GM19025 (cell line): ENCODE data around the gene TIMP2.
"Not testable (repeated sequence)": the region's sequence is repeated elsewhere in the genome, so short reads cannot be mapped to it uniquely, and the experiment has no call there.

Experiments
- ATAC-seq: cut with Tn5 transposase; IDR thresholded peaks from one replicate; pipeline ENCODE4 v1.9.1; 2021; ENCODE audit warnings: mild to moderate bottlenecking, low read depth, moderate library complexity; ENCODE audit not compliant: unreplicated experiment

TIMP2 gene

DNA sequence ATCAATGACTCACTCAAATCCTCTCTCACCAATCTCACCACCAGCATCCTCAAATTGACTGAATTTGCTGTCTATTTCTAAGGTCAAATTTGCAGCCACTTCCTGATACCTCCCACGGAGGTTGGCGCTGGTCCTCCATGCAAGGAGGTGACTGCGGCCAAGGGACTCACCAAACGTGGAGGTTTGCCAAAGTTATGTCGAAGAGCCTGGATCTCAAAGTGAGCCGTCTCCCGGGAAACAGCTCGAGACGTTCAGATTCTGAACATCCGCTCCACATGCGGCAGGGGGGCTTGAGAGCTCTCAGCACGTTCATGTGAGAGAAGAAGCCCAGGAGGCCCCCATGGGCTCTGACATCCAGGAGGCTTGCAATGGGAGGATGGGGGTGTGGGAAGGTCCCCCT lies 31.9 kb upstream of the TIMP2 start:
- no peak for ATAC-seq

DNA sequence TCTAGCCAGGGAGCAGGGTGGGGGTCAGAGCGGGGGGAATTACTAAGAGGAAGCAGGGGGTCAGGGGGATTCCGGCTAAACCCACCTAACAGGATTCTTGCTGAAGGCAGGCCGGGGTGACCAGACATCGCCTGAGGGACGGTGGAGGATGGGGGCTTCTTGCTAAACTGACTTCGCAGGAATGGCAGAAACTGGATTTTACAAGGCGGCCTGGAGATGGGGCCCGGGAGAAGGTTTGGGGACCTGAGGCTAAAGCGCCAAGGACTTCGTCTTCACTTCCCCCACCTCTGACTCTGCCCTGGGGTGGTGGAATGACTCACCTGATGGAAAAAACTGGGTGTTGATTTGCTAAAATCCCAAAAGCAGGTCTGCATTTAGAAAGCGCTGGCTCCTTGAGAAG lies 31.1 kb upstream of the TIMP2 start:
- no peak for ATAC-seq

DNA sequence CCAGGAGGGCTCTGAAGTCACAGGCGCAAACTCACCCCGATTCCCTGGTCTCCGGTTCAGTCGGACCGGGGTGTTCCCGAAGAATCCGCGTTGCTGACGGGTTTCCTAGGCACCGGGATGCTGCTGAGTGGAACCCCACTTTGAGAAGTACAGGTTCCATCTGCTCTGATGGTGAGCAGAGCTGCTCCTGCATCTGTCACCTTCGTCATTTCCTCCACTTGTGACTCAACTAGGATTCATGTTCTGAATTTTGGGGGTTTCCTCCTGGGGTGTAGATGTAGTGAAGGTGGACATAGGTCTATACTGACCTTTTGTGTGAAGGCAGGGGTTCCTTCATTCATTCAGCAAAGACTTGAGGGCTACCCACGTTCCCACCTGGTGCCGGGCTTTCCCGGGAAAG lies 29.5 kb upstream of the TIMP2 start:
- no peak for ATAC-seq

DNA sequence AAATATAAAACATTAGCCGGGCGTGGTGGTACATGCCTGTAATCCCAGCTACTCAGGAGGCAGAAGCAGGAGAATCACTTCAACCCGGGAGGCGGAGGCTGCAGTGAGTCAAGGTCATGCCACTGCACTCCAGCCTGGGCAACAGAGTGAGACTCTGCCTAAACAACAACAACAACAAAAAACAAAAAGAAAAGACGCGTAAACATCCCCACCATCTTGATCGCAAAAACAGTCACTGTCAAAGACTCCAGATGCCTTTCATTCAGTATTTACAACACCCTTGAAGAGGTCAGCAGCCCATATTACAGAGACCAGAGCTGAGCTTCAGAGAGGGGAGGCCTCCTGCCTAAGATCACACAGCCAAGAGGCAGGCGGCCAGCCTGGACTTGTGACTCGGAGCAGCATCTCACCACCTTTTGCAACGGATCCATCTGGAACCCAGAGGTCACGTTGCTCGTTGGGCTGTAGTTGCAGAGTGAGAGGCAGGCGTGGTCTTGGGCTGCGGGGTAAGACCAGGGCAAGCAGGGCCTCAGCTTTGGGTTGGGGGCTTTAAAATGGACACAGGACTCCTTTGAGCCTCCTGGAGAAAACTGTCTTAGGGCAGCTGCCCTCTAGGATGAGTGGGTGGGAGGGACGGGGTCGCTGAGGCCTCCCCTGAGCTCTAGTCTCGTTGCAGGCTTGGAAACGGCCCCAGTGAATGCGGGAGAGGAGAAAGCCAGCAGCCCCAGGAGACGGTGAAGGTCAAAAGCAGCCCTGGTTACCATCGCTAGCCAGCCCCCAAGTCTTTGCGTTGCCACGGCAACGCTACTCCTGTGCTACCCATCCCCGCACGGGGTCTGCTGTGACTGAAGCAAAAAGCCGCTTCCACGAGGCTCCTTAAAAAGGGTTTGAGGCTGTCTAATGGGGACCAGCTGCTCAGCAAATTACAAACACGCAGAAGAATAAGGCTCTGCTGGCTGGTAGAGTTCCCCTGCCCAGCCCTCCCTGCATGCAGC lies 28.5 kb upstream of the TIMP2 start:
- no peak for ATAC-seq

DNA sequence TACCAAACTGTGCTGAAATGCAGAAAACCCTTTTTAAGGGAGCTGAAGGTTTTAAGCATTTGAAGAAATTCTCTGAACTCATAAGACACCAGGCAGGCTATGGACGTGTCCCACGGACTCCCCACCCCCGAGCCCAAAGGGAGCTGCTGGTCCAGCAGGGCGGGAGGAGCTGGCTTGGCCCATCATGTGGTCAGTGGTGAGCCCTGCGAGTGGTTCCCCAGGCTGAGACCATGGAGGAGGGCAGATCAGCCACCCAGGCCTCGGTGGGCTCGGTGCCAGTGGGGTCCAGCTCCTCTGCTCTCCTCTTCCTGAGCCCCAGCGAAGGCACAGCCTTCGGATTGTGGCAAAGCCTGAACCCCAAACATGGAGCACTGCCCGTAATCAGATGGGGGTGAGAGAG lies 27.5 kb upstream of the TIMP2 start:
- ATAC-seq, result no peak

DNA sequence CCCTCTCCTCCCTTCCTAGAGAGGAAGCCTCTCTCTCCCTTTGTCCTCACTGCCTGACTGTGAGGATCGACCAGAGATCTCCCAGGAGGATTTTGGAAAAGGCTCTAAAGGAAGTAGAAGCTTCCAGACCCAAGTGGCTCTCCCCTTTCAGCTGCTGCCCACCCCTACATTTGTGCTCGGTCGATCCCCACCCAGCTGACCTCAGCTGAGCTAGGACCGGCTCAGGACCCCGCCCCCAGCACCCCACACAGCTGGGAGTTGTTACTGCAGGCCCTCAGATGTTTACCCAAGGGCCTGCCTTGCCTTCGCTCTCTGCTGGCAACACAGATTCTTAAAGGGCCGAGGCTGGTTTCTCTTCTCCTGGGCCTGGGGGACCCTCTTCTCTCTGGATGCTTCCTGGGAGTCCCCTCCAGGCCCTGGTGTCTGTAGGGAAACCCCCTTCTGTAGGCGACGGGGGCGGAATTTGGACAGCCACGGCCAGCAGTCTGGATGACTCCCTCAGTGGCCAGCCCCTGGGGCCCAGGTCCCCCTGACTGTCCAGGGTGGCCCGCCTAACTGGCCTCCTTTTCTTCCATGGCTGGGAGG lies 26.9 kb upstream of the TIMP2 start:
- no peak for ATAC-seq

DNA sequence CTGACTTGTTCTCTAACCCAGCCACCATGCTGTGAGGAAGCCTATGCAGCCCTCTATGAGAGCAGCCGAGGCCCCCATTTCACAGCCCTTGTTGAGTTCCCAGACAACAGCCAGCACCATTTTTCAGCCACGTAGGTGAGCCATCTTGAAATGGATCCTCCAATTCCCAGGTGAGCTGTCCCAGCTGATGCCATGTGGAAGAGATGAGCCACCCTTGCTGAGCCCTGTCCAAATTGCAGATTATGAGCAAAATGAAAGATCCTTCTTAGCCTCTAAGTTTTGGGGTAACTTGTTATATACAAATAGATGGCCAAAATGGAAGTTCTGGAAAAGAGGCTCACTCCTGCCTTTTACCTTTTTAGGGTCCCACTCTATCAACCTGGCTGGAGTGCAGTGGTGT lies 25.7 kb upstream of the TIMP2 start:
- no peak for ATAC-seq

DNA sequence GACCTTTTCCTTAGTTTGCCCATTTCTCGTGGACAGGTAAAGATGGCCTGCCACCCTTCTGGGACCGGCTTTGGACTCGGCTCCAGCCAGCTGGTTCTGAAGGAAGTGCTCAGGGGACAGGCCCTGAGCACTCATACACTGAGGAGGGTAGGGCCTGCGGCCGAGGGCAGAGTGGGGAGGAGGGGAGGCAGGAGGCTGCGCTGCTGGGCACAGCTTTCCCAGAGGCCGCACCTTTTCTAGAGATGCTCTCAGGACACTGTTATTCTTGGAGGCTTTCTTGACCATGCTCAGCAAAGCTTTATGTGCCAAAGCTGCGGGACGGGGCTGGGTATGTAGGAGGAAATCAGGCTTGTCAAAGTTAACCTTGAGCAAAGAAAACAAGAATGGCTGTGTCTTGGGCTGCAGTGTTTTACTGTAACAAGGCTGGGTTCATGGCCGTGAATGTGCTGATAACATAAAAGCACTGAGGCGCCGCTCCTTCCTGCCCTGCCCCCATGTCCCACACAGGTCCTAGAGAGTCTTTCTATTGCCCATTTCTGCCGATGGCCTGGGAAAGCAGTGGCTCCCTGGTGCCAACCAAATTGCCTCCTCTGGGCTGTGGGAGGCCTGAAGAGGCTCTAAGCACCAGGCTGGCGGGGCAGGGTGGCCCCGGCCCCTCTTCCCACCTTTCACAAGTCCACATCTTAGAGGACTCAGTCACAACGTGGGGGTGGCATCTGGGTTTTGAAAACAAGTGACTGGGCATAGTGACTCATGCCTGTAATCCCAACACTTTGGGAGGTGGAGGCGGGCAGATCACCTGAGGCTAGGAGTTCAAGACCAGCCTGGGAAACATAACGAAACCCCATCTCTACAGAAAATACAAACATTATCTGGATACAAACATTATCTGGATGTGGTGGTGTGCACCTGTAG lies 22.3 kb upstream of the TIMP2 start:
- no peak for ATAC-seq

DNA sequence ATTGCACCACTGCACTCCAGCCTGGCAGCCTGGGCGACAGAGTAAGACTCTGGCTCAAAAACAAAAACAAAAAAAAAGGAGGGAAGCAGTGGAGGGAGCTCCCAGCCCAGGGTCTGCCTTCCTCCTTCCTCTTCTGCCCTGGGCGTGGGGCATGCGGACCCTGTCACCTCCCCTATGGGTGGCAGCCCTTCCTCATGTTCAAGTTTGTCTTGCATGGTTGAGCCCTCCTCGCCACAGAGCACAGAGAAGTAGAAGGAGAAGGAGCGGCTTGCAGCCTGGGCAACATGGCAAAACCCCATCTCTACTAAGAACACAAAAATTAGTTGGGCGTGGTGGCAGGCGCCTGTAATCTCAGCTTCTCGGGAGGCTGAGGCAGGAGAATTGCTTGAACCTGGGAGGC lies 21.4 kb upstream of the TIMP2 start:
- ATAC-seq, result no peak

DNA sequence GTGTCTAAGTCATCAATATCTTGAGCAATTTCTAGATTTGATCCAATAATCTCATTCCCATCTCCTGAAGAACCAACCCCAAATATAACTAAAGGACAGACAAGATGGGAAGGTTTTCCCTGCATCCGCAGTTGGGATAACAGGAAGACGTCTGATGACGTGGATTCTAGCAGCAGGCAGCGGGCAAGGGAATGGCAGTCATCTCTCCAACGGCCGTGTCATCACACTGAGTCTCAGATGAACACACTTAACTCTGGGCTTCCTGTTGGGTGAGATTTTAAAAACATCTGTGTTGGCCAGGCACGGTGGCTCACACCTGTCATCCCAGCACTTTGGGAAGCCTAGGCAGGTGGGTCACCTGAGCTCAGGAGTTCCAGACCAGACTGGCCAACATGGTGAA lies 20.9 kb upstream of the TIMP2 start:
- ATAC-seq, result no peak

DNA sequence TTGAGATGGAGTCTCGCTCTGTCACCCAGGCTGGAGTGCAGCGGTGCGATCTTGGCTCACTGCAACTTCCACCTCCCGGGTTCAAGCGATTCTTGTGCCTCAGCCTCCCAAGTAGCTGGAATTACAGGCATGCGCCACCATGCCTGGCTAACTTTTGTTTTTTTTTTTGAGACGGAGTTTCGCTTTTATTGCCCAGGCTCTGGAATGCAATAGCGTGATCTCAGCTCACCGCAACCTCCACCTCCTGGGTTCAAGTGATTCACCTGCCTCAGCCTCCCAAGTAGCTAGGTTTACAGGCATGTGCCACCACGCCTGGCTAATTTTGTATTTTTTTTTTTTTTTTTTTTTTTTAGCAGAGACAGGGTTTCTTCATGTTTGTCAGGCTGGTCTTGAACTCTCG lies 20.3 kb upstream of the TIMP2 start:
- ATAC-seq, result not testable (repeated sequence)

DNA sequence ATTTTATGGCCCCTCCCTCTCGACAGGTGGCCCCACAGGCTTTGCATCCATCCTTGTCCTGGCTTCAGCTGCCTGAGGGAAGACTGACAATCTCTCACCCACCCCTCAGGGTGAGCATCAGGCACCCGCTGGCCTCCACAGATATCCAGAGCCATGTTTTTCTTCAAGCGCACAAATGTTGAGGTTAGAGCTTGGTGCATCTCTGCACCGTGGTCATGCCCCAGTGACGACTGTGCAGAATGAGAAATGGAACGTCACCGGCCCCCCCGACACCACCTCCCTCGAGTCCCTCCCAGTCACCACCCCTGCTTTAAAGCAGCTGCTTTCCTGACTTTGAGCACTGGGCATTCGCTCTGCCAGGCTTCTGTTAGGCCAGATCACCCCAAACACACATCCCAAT lies 19.8 kb upstream of the TIMP2 start:
- no peak for ATAC-seq

DNA sequence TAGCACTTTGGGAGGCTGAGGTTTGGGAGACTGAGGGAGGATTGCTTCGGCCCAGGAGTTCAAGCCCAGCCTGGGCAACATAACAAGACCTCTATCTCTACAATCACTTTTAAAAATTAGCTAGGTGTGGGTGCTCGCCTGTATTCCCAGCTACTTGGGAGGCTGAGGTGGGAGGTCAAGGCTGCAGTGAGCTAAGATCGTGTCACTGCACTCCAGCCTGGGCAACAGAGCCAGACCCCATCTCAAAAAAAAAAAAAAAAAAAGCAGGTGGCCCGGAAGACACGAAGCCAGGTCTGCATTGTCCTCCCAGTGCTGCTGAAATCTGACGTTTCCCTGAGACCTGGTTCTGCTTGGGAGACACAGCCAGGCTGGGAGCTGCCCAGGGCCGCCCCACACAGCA lies 18.8 kb upstream of the TIMP2 start:
- no peak for ATAC-seq

DNA sequence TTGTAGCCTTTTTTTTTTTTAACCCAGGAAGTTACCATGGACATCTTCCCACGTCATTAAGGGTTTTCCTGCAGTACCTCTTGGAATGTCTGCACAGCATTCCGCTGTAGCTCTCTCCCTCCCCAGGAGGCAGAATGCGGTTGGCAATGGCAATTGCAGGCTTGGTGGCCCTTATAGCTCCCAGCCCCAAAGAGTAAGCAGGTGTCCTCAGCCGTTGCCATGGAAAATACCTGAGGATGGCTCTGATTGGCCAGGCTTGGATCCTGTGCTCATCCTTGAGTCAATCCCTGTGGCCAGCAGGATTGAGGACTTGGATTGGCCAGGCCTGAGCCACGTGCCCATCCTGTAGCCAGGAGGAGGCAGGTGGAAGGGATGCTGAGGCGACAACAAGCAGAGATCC lies 15.5 kb upstream of the TIMP2 start:
- ATAC-seq, result no peak

DNA sequence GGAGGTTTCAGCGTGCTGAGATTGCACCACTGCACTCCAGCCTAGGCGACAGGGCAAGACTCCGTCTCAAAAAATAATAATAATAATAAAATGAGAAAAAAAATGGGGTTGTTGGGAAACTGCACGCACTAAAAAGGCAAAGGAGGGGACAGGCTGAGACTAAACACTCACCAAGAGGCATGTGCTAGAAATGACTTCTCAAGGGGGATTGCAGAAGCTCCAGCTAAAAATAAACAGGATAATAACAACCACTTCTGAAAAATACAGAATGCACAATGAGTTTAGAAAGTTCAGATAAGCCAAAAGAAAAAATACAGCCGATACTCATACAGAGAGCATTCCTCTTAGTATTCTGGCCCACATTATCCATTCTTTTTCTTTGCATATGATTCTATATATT lies 15.1 kb upstream of the TIMP2 start:
- ATAC-seq, result no peak

DNA sequence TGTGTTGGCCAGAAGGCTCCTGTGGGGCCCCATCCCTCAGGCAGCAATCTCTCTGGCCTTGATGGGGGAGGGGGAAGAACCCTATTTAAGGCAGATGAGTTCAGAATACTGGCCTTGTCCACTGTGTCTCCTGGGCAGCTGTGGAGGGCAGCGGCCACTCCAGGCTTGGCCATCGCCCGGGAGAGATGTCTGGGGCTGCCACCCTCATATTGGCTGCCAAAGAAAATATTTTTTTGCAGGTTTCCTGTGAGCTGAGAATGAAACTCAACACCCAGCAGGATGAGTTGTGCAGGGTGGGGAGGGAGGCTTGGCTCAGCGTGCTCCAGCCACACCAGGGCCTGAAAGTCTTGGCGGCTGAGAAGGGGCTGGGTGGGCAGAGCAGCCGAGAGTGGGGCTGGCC lies 14.4 kb upstream of the TIMP2 start:
- no peak for ATAC-seq

DNA sequence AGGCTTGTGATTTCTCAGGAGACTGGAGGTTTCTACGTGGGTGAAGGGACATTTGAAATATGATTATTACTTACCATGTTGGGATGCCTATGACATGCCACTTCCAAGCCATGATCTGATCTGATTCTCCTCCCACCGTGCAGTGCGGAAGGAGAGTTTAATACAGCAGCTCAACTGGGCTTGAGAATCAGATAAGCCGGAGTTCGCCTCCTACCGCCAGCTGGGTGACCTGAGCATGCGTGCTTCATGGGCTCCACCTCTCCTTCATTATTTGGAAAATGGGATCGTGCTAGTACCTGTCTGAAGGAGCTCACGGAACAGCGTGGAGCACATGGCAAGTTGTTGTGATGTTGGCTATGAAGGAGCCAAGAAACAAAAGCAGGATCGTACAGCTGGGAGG lies 12.4 kb upstream of the TIMP2 start:
- ATAC-seq, result no peak

DNA sequence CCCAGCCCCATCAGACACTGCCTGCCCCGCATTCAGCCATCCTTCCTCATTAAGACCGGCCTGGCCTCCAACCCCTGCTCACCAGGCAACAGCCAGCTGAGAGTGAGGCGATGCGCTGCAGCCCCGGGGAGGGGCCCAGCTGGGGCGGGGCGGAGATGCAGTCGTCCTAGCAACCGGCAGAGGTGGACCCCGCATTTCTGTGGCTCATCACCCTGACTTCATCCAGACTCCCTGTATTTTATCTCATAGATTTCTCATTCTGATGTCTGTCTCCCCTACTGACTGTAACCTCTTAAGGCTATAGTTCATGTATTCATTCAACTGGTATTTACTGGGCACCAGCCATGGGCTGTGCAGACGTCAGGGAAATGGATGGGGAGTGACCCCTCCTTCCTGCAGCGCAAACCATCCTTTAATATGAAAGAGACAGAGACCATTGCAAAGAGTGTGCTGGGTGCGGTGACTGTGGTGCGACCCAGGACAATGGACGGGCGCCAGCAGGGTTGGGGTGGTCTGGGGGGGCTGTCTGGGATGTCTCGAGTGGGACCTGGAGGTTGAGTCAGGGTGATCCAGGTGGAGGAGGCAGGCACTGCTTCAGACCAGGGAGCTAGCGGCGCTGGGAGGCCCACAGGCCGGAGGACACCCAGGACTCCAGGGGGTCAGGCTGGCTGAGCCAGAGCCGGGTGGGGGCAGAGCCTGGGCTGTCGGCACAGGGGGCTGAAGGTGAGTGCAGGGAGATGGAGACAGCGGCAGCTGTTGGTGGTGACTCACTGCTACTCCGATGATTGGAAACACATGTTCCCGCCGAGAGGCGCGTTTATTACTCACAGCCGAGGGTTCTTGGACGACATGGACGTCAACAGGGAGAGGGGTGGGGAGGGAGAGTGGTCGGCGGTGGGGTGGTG lies 10.5 kb upstream of the TIMP2 start:
- ATAC-seq, result no peak

DNA sequence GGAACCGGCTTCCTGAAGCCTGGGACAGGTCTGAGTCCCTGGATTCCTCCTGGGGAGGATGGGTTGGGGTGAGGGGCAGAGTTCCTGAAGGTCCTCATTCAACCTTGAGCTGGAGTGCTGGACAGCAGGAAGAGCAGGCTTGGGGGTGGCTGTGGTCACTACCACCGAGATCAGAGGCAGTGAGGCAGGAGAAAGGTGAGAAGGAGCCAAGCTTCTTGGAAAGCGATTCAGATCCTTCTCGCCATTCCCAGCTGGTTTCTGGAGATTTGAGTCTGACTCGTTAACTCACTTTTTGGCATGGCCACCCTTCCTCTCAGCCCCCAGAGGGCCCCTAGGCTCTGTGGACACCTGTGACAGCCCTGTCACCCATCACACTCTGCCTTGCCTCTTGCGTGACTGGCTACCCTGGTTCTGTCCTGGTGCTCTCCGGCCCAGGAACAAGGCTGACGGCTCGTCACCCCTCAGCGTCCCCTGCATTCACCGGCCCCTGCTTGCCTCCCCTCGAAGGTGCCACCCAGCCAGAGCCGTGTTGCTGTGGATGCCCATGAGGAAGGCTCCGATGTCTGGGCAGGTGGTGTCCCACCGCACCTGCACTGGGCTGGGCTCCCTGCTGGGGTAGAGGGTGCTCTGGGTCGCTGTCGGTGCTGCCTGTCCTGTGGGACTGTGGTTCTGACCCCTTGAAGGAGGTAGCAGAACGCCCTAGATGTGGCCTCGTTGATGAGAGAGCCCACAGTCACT lies 9.7 kb upstream of the TIMP2 start:
- no peak for ATAC-seq
